IPS-NIHi7 (cell line): ENCODE data around the gene MKLN1.

Experiments
- DNase-seq: peaks from one replicate; pipeline ENCODE4 v3.0.0; 2012; ENCODE audit warnings: mixed read lengths; ENCODE audit errors: extremely low spot score

Gene MKLN1

DNA sequence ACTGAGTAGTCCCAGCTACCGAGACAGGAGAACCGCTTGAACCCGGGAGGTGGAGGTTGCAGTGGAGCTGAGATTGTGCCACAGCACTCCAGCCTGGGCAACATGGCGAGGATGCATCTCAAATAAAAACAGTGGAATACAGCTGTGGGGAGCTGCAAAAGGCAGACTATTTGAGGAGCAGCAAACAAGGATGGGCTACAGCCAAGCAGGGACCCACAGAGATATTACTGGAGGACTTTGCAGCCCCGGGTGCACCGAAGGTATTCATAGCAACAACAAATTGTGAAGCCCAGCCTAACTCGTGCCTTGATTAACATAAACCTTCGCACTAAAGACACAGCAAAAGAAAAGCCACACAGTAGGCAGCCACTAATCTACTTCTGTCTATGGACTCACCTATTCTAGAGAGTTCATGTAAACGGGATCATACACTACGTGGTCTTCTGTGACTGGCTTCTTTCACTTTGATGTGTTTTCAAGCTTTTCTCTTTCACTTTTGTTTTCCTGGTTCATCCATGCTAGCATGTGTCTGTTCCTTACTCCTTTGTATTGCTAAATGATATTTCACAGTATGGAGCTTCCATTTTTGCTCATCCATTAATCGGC lies 194.8 kb downstream of the MKLN1 start:
- no peak for DNase-seq

DNA sequence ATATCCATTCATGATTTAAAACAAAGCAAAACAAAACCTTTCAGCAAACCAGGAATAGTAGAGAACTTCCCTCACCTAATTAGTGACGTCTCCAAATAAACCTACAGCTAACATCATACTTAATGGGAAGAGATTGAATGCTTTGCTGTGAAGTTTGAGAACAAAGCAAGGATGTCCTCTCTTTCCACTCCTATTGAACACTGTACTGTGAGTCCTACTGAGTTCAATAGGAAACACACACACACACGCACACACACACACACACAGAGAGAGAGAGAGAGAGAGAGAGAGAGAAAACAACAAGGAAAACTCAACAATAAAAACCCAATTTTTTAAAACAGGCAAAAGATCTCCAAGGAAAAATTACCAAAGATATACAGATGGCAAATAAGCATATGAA lies 196.4 kb downstream of the MKLN1 start:
- DNase-seq = no peak

DNA sequence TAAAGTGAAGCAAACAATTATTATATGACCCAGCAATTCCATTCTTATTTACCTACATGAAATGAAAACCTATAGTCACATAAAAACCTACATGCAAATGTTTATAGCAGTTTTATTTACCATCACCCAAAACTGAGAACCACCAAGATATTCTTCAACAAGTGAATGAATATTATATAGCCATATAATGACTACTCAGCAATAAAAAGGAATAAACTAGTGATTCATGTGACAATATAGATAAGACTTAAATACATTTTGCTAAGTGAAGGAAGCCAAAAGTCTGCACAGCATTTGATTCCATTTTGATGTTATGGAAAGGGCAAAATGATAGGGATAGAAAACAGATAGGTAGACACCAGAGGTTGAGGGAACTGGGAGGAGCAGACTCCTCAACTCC lies 197.0 kb downstream of the MKLN1 start:
- no peak for DNase-seq

DNA sequence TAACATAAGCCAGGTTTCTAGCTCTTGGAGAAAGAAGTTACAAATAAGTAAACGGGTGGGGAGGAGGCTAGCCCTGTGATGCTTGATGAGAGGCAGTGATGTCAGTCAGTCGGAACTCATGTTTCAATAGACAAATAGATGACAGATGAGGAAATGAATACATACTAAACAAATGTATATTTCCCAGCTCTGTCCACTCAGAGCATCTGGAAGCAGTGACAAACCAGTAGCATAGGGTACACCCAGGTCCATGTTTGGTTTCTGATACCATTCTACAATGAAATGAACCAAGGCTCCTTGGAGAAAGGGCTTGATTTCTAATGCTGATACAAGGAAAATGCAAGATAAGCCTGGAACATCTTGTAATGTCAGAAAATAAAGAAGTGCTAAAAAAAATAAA lies 198.1 kb downstream of the MKLN1 start:
- no peak for DNase-seq

DNA sequence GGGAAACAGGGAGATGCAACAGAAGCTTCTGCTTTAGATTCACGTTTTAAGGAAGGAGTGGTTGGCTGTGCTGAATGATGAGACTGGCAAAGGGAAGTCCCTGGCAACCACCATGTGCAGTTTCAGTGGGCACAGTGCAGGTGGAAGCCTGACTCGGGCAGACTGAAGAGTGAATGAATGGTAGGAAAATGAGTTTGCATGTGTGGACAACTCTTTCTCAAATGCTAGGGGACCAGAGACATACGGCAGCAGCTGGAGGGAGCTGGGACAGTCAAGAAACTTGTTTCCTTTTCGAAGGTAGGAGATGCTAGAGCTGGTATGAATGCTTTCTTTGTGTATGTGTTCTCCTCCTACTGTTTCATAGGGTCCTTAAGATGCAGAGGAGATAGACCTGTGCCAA lies 199.8 kb downstream of the MKLN1 start:
- no peak for DNase-seq

DNA sequence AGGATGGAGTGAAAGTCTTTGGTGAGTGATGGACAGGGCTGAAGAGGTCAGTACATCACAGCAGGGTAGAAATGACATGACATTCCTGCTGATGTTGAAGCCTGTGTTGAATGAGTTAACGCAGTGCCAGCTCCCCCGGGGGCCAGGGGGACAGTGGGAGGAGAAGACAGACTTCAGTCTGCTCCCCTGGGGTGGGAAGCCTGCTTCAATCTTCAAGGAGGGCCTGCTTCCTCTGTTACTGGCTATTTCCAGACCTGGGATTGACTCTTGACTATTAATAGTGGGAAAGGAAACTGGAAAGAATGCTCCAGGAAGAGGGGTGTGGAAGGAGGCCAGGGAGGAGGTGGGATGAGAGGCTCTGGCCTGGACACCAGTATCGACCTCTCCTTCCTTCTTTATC lies 201.5 kb downstream of the MKLN1 start:
- DNase-seq = no peak

DNA sequence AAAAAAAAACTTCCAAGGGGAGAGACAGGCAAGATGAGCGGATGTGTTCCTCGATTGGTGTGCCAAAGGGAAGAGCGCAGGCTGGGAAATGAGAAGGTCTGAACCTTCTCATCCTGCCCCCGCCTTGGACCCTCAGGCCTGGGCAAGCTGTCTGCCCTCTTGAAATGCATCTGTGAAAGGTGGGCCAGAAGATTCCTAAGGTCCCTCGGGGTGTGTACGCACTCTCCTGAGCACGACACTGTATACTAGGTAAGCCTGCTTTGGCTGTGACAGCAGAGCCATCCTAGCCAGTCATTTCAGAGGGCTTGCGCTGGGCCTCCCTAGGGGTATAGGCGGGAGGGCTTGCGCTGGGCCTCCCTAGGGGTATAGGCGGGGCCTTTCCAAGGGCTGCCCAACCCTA lies 201.9 kb downstream of the MKLN1 start:
- DNase-seq = no peak

DNA sequence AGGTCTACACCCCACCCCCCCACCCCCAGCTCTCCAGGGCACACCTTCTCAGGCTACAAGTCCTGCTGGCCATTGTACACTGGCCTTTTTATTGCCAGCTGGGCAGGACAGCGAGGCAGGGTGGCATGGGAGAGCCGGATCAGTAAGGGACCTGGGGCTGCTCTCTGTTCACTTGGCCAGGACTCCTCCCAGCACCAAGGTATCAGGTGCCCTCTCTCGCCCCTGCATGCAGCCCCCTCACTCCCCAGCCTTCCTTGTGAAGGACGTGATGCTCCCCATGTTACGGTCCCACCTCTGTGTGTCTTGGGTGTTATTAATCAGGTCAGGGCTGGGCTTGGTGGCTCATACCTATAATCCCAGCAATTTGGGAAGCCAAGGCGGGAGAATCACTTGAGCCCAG lies 202.5 kb downstream of the MKLN1 start:
- DNase-seq = no peak

DNA sequence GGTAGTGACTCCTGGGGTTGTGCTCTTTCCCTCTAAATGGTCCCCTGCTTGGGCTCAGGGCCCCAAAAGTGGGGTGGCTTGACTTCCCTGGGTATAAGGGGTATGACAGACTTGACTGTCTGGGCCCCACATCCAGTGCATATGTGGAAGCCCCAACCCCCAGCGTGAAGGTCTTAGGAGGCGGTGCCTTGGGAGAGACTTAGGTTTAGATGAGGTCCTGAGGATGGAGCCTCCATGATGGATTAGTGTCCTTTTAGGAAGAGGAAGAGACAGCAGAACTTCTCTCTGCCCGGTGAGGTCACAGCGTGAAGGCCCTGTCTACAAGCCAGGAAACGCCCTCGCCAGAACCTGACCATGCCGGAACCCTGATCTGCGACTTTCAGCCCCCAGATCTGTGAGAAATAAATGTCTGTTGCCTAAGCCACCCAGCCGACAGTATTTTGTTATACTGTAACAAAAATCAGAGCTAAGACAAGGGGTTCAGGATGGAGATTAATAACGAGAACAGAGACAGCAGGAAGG lies 205.0 kb downstream of the MKLN1 start:
- DNase-seq = no peak

DNA sequence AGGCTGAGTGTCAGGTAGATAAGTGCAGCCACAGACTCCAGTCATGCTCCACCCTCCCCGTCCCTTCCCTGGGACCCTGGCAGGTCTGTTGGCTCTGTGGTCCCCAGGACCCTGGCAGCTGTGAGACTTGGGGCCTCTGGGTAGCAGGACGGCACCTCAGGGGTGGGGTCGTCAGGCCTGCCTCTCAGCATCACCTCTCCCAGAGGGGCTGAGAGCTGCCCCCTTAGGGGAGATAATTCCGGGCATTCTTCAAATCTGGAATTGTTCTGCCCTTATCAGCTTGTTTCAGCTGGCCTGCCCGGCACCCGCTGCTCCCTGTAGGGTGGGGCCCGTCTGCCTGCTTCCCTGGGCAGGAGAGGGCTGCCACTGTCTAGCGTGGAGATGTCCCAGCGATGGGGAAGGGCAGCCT lies 205.5 kb downstream of the MKLN1 start:
- DNase-seq = no peak

DNA sequence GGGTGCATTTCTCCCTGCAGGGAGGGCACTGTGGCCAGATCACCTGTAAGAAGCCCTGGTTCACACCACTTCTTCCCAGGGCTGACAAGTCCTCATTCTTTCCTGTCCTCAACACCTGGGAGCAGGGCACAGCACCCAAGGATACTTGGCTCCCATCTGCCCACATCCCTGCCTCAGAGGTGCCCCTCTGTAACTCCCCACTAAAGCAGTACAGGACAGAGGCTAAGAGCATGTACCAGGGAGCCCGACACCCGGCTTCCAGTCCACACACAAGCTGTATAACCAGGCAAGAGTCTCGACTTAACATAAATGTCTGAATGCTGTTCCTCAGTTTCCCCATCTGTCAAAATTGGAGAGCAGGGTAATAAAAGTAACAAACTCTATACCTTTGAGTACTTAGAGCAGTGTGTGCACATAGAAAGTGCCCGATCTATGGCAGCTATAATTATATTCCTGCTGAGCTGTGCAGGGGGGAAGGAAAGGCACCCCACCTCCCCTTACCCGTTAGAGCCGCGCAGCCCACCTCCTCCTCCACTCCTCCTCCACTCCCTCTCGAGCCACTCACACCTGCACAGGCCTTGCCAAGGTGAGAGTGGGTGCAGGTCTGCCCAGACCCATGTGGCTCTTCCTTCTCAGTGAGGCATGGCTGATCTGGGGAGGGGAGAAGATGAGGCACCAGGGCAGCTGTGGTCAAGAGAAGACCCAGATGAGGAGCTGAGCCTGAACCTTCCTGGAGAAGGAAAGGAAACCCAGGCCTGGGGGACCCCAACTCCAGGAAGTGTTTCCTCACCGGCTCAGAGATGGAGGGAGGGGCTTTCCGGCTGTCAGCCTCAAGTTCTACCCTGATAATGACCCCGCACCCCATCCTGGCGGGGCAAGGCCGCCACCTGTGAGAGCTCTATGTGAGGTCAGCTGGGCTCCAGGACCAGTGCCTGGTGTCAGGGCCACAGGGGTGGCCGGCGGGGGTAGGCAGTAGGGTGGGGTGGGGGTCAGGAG lies 206.2 kb downstream of the MKLN1 start:
- DNase-seq = no peak

DNA sequence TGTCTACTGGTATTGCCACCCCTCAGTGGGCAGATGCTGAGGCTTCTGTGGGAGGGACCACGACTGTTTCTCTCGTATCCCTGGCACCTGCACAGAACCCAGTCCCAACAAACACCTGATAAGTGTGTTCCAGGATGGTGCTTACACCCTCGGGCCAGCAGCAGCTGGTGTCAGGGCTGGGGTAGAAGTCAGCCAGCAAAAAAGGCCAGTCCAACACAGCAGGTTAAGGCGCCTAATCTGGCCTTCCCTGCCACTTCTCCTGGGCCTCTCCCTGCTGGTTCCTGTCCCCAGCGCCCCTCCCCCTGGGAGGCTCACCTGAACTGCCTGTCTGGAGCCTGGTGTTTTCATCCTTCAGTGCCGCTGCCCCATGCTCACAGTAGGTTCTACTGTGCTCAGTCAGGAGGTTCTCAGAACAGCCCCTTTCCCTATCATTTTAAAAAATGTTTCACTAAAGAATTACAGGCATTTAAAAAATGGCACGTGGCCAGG lies 208.7 kb downstream of the MKLN1 start:
- DNase-seq = no peak

DNA sequence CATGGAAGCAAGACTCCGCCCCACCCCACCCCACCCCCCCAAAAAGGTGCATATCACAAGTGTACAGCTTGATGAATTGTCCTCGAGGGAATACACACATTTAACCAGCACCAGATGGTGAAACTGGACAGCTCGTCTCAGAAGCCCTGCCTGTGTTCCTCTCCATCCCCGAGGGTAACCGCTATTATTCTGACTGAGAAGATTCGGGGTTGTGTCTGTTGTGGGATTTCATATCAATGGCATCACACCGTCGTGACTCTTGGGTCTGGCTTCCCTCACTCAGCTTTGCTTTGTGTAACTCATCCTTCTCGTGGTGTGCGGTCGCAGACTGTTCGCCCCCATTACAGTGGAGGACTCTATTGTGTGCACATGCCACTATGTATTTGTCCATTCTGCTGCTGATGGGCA lies 209.9 kb downstream of the MKLN1 start:
- no peak for DNase-seq

DNA sequence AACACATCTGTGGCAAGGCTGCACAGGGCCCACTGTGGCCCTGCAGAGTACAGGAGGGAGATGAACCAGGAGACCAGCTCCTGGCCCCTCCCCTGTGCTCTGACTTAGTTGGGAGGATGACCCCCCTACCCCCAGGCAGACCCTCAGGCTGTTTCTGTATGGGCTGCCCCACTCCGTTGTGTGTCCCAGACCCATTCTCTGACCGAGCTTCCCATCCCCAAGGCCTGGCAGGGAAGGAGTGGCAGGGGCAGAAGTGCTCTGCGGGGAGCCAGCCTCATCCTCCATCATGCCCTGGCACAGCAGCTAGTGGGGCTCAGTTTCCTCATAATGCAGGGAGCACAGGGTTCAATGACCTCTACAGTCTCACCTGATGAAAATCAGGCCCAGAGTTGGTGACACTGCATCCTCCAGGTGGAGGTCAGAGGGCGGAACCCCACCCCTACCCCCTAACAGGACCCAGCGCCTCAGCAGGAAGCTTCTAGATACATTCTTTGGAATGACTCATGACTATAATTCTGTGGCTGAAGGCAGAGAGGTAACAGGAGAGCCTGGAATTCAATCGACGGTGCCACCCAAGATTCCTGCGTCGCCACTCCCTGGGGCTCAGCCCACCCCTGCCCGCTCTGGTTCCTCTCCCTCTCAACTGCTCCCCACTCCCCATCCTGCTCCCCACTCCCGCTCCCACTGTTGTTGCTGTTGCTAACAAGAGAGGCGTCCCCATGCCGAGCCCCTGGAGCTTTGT lies 210.6 kb downstream of the MKLN1 start:
- DNase-seq = peak; percentile 26

DNA sequence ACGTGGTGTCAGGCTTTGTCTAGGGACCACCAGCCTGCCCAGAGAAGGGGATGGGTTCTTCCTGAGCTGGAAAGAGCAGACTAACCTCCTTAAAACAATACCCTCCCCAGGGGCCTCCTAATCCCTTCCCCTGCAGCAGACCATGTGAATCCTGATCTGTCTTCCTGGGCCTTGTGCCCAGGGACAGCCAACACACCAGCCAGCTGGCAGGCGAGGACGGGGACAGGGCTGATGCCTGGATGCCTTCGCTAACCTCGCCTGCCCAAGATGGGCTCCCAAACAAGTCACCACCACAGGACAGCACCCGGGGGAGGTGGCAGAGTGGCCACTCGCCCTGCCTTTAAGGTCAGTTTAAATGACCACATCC lies 211.1 kb downstream of the MKLN1 start:
- DNase-seq = no peak

DNA sequence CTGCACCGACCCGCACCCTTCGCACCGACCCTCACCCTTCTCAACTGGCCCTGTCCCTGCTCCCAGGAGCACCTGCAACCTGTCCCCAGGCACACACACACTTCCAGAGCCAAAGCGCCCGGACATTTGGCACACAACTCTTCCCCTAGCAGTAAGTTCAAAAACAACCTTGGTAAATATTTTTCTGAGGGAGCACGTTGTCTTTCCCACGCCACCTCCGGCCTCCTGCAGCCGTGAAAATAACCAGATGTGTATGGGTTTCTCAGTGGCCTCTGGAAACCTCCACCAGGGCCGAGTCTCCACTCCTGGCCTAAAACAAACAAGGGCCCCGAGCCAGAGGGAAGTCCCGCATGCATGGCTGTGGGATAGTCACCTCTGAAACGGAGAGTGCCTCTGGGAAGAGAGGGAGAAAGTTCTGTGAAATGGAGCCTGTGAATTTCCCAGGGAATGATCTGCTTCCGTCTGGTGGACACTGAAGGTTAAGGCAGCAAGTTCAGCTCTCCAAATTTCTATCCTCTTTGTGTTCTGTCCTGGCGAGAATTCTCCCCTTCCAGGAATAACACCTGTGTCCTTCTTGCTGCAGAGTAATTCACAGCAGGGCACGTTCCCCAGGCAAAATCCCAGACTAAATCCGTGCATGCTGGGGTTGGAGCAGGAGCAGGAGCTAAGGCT lies 213.0 kb downstream of the MKLN1 start:
- no peak for DNase-seq

DNA sequence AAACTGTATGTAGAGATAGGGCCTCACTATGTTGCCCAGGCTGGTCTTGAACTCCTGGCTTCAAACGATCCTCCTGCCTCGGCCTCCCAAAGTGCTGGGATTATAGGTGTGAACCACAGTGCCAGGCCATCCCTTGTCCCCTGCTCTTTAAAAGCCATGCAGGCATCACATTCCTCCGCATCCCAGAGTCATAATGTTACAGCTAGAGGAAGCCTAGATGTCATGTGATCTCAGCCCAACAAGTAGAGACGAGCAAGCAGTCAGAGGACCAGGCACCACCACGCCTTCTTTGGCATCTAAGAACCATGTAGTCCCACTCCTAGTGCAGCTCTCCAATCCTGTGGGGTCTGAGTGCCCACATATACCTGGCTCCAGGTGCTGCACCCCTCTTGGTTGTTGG lies 215.6 kb downstream of the MKLN1 start:
- no peak for DNase-seq

DNA sequence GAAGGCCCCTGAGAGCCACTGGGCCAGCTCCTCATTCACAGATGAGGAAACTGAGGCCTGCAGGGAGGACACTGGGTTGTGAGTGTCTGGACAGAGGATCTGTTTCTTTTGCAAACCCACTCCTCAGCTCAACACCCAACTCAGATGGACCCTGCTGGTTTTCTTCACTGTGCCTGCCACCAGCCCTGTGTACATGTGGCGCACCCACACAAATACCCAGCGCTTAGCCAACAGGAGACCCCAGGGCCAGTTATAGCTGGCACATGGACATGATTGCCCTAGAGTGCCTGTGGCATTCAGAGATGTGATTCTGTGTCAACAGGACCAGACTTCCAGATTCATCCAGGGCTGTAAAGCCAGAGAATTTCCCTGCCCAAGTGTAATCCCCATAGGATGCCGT lies 216.3 kb downstream of the MKLN1 start:
- DNase-seq = no peak

DNA sequence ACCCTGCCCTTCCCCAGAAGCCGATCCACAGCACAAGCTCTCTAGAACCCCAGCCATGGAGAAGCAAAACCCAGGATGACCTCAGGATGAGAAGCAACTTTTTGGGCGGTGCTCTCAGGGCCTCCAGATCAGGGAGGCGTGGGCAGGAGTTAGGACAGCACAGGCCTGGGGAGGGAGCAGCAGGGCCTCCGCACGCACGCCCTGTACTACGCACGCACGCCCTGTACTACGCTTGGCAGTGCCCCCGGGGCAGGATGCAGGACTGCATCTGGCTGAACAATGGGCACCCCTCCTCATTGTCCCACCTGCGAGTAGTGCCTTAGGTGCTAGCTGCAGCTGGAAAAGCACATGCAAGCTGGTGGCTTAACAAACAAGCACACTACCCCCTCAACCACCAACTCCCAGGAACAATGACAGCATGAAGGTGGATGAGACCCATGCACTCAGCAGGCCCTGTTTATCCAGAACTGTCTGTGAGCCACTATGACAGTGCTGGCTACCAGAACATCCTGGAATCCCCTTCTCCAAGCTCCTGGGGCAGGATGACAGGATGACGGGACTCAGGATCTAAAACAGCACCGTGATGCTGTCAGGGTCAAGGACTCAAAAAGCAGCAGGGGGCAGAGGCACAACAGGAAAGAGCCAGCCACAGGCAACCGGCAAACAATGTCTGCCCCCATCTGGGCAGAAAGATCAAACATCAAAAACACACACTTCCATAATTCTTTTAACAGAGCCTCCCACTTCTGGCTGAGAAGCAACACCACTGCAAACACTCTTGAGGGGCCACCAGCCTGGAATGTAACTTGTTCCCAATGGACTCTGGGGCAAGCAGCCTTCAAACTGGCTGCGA lies 217.0 kb downstream of the MKLN1 start:
- DNase-seq = peak; percentile 55

DNA sequence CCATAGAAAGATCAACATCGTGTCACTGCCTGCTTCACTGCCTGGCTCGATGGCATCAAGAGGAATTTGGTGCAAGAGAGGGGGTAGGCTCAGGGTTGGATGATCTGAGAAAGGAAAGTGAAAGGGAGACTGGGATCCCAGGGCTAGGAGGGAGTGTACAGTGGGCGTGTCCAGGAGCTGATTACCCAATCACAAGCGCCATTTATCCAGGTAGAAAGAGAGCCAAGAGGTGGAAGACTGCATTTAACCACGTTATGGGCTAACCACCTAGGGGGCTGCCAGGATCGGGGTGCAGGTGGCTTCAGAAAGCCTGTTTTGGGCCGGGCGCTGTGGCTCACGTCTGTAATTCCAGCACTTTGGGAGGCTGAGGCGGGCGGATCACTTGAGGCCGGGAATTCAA lies 218.4 kb downstream of the MKLN1 start:
- DNase-seq = no peak
